ENCODE results near the gene RUBCNL. TPM values are rescaled to one million over a fixed set of nuclear protein-coding genes. Genes with fewer than 3 reads are reported as not detected.

Gene RUBCNL
- total RNA-seq, 4 donors from 2014 or later = 1.7 to 4.2 (median 2.8) TPM

- intact Hi-C loops (cut with DNase I) = no loop called here
- no peak overlapping the region for H3K4me3 ChIP-seq (replicated peaks in 1 of 3)
- 84% methylated on average over 1 of the region's 1 CpG for WGBS, 2 donors
- TF ChIP-seq CTCF (IDR thresholded peaks at IDR 0.05) (no peak), POLR2A (IDR thresholded peaks at IDR 0.05) (no peak)
- H3K9me3 ChIP-seq = no peaks in the 10 kb centered on the region
- H3K27ac ChIP-seq = no peak overlapping the region
- no peaks in the 10 kb centered on the region for H3K27me3 ChIP-seq
- no peak for DNase-seq
- H3K36me3 ChIP-seq = no peaks in the 10 kb centered on the region
- H3K4me1 ChIP-seq = no peaks in the 10 kb centered on the region
Measured at GRCh38 chr13:46313024-46313423, 74.0 kb downstream of the RUBCNL start.

DNA sequence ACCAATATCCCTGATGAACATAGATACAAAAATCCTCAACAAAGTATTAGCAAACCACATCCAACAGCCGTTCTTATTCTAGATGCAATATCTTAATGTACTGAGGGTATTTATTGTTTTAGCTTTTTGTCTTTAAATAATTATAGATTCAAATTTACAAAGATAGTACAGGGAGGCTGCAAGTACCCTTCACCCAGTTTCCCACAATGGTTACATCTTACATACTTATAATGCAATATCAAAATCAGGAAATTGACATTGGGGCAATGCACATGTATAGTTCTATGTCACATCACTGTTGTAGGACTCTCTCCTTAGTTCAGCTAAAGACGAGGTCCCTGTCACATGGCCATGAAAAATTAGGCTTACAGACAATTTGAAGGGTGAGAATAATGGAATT lies 75.8 kb downstream of the RUBCNL start:
- no peaks in the 10 kb centered on the region for H3K9me3 ChIP-seq
- no peaks in the 10 kb centered on the region for H3K36me3 ChIP-seq
- no peak overlapping the region for H3K27ac ChIP-seq
- no peaks in the 10 kb centered on the region for H3K27me3 ChIP-seq
- no peak overlapping the region for H3K4me3 ChIP-seq (replicated peaks in 1 of 3)
- 82 to 95% methylated on average over 2 of the region's 2 CpGs for WGBS, 2 donors
- TF ChIP-seq CTCF (IDR thresholded peaks at IDR 0.05) (no peak), POLR2A (IDR thresholded peaks at IDR 0.05) (no peak)
- DNase-seq = no peak
- no peaks in the 10 kb centered on the region for H3K4me1 ChIP-seq
- intact Hi-C loops (cut with DNase I) = no loop called here

DNA sequence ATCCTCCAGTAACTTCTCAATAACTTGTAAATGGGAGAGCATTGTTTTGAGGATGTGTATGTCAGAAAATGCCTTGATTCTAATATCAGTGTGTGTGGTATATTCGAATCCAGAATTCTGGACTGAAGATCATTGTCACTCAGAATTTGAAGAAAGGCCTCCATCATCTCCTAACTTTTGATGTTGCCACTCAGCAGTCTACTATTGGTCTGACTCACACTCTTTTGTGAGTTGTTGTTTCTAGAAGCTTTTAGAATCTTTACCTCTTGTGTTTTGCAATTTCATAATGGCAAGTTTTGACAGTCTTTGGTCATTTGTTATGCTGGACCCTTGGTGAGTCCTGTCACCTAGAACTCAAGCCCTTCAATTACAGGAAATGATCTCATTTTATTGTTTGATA lies 77.0 kb downstream of the RUBCNL start:
- DNase-seq = no peak
- Histone ChIP-seq H3K27ac (no peak overlapping the region), H3K9me3 (no peaks in the 10 kb centered on the region), H3K4me3 (replicated peaks in 1 of 3) (no peak overlapping the region), H3K27me3 (no peaks in the 10 kb centered on the region), H3K4me1 (no peaks in the 10 kb centered on the region), H3K36me3 (no peaks in the 10 kb centered on the region)
- 75 to 88% methylated on average over 1 of the region's 1 CpG for WGBS, 2 donors
- intact Hi-C loops (cut with DNase I) = no loop called here
- TF ChIP-seq POLR2A (IDR thresholded peaks at IDR 0.05) = no peak
- no peak for TF ChIP-seq CTCF (IDR thresholded peaks at IDR 0.05)

DNA sequence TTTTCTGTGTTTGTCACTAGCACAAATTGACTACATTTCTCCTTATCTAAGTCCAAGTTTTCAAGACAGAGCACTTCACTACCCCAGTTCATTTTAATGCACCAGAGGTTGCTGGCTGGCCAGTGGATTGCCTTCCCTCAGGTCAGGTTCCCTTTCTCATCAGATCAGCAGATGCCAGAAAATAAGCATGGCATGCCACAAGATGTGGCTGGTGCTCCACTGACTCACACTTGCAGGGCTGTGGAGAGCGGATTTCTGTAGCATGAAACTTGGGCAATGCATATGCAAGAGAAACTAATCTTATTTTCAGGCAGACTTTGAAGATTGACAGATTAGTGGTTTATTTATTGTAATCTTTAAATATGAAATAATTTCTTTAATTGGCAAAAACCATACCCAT lies 79.5 kb downstream of the RUBCNL start:
- H3K27ac ChIP-seq = no peak overlapping the region
- 86 to 100% methylated on average over 1 of the region's 1 CpG for WGBS, 2 donors
- DNase-seq = no peak
- intact Hi-C loops (cut with DNase I) = no loop called here
- H3K4me1 ChIP-seq = no peaks in the 10 kb centered on the region
- no peaks in the 10 kb centered on the region for H3K36me3 ChIP-seq
- no peak overlapping the region for H3K4me3 ChIP-seq (replicated peaks in 1 of 3)
- no peak for TF ChIP-seq CTCF (IDR thresholded peaks at IDR 0.05)
- TF ChIP-seq POLR2A (IDR thresholded peaks at IDR 0.05) = no peak
- no peaks in the 10 kb centered on the region for H3K27me3 ChIP-seq
- no peaks in the 10 kb centered on the region for H3K9me3 ChIP-seq

GRCh38 chr13:46304546-46304945 lies 82.5 kb downstream of the RUBCNL start:
- Histone ChIP-seq H3K4me3 (replicated peaks in 1 of 3) (no peak overlapping the region), H3K4me1 (no peaks in the 10 kb centered on the region), H3K27ac (no peak overlapping the region), H3K9me3 (no peaks in the 10 kb centered on the region), H3K27me3 (no peaks in the 10 kb centered on the region), H3K36me3 (no peaks in the 10 kb centered on the region)
- 87% methylated on average over 3 of the region's 3 CpGs for WGBS, 2 donors
- intact Hi-C loops (cut with DNase I) = no loop called here
- TF ChIP-seq CTCF (IDR thresholded peaks at IDR 0.05) (no peak), POLR2A (IDR thresholded peaks at IDR 0.05) (no peak)
- DNase-seq = no peak
